Lower leg skin (tissue), 3 donors: Measurements from ENCODE around the gene AIM2.
"Not testable (repeated sequence)": the region's sequence is repeated elsewhere in the genome, so short reads cannot be mapped to it uniquely, and the experiment has no call there.

ENCODE experiments used
- CTCF ChIP-seq, 3 donors: fragments of 450-650 bp; IDR thresholded peaks; one replicate each; pipeline ENCODE4 v1.5.1; 2016; ENCODE audit warnings: antibody characterized with exemption in 3 of 3, mild to moderate bottlenecking in 3 of 3, moderate library complexity in 2 of 3
- POLR2A ChIP-seq, 2 donors: fragments of 450-650 bp; IDR thresholded peaks; one replicate each; pipeline ENCODE4 v1.6.1; 2016 to 2017; ENCODE audit warnings: antibody characterized with exemption in 2 of 2, mild to moderate bottlenecking in 1 of 2, moderate library complexity in 1 of 2

DNA sequence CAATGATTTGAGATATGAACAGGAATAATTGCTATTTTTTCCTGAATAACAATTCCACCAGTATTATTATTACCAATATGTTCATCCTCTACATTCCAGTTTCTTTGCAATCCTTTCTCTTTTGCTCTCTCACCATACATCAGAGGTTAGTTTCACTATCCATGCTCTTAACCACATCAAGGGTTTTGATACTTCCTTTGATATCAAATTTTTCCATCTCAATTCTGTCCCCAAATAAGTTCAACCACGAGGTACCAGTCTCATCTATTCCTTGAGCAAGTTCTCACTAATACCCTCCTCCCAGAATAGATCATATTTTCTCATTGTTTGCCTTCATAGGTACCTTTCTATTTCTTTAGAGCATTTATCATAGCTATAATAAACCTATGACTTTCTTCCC is 30.1 kb downstream of the AIM2 start:
- not testable (repeated sequence) for TF ChIP-seq CTCF, POLR2A (IDR thresholded peaks at IDR 0.05)
